ENCODE measurements around the gene HUWE1. TPM values are rescaled to one million over a fixed set of nuclear protein-coding genes. Genes with fewer than 3 reads are reported as not detected.

The HUWE1 gene
- total RNA-seq, 1 experiment from 2014 or later: 277 TPM

DNA sequence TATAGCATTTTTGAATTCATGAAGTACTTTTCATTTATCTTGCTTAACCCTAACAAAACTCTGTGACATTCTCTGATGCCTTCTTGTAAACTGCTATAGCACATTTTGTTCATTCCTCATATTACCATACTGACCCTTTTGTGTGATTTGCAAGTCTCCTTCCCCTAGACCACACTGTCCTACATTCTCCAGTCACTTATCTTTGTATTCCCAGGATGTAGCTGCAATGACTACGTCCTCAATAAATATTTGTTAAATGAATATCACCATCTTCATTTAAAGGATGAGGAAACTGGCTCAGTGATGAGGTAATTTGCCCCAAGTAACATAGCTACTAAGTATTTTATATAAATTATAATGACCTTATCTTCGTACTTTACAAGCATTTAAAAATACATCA, 11.9 kb downstream of the HUWE1 start:
- TF ChIP-seq, protein P1, sequence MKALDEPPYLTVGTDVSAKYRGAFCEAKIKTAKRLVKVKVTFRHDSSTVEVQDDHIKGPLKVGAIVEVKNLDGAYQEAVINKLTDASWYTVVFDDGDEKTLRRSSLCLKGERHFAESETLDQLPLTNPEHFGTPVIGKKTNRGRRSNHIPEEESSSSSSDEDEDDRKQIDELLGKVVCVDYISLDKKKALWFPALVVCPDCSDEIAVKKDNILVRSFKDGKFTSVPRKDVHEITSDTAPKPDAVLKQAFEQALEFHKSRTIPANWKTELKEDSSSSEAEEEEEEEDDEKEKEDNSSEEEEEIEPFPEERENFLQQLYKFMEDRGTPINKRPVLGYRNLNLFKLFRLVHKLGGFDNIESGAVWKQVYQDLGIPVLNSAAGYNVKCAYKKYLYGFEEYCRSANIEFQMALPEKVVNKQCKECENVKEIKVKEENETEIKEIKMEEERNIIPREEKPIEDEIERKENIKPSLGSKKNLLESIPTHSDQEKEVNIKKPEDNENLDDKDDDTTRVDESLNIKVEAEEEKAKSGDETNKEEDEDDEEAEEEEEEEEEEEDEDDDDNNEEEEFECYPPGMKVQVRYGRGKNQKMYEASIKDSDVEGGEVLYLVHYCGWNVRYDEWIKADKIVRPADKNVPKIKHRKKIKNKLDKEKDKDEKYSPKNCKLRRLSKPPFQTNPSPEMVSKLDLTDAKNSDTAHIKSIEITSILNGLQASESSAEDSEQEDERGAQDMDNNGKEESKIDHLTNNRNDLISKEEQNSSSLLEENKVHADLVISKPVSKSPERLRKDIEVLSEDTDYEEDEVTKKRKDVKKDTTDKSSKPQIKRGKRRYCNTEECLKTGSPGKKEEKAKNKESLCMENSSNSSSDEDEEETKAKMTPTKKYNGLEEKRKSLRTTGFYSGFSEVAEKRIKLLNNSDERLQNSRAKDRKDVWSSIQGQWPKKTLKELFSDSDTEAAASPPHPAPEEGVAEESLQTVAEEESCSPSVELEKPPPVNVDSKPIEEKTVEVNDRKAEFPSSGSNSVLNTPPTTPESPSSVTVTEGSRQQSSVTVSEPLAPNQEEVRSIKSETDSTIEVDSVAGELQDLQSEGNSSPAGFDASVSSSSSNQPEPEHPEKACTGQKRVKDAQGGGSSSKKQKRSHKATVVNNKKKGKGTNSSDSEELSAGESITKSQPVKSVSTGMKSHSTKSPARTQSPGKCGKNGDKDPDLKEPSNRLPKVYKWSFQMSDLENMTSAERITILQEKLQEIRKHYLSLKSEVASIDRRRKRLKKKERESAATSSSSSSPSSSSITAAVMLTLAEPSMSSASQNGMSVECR (CRISPR knock-in tag; IDR thresholded peaks at IDR 0.05; ENCODE audit: borderline replicate concordance): no peak
- TF ChIP-seq ZNF219 (CRISPR knock-in tag; IDR thresholded peaks at IDR 0.05; ENCODE audit: borderline replicate concordance): no peak
- no peak for TF ChIP-seq ELF4 (CRISPR knock-in tag; IDR thresholded peaks at IDR 0.05; ENCODE audit: low read depth)
- TF ChIP-seq, protein P2, sequence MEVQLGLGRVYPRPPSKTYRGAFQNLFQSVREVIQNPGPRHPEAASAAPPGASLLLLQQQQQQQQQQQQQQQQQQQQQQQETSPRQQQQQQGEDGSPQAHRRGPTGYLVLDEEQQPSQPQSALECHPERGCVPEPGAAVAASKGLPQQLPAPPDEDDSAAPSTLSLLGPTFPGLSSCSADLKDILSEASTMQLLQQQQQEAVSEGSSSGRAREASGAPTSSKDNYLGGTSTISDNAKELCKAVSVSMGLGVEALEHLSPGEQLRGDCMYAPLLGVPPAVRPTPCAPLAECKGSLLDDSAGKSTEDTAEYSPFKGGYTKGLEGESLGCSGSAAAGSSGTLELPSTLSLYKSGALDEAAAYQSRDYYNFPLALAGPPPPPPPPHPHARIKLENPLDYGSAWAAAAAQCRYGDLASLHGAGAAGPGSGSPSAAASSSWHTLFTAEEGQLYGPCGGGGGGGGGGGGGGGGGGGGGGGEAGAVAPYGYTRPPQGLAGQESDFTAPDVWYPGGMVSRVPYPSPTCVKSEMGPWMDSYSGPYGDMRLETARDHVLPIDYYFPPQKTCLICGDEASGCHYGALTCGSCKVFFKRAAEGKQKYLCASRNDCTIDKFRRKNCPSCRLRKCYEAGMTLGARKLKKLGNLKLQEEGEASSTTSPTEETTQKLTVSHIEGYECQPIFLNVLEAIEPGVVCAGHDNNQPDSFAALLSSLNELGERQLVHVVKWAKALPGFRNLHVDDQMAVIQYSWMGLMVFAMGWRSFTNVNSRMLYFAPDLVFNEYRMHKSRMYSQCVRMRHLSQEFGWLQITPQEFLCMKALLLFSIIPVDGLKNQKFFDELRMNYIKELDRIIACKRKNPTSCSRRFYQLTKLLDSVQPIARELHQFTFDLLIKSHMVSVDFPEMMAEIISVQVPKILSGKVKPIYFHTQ (CRISPR knock-in tag; IDR thresholded peaks at IDR 0.05): no peak
- TF ChIP-seq GABPB1 (CRISPR knock-in tag; IDR thresholded peaks at IDR 0.05): no peak
- TF ChIP-seq, protein P3, sequence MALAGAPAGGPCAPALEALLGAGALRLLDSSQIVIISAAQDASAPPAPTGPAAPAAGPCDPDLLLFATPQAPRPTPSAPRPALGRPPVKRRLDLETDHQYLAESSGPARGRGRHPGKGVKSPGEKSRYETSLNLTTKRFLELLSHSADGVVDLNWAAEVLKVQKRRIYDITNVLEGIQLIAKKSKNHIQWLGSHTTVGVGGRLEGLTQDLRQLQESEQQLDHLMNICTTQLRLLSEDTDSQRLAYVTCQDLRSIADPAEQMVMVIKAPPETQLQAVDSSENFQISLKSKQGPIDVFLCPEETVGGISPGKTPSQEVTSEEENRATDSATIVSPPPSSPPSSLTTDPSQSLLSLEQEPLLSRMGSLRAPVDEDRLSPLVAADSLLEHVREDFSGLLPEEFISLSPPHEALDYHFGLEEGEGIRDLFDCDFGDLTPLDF (CRISPR knock-in tag; IDR thresholded peaks at IDR 0.05): no peak
- TF ChIP-seq JUN (CRISPR knock-in tag; IDR thresholded peaks at IDR 0.05): no peak
- TF ChIP-seq, protein P4, sequence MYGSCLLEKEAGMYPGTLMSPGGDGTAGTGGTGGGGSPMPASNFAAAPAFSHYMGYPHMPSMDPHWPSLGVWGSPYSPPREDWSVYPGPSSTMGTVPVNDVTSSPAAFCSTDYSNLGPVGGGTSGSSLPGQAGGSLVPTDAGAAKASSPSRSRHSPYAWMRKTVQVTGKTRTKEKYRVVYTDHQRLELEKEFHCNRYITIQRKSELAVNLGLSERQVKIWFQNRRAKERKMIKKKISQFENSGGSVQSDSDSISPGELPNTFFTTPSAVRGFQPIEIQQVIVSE (CRISPR knock-in tag; IDR thresholded peaks at IDR 0.05; ENCODE audit: borderline replicate concordance): no peak
- no peak for TF ChIP-seq CREB1 (CRISPR knock-in tag; IDR thresholded peaks at IDR 0.05)
- no peak for TF ChIP-seq GRHL2 (CRISPR knock-in tag; IDR thresholded peaks at IDR 0.05; ENCODE audit: insufficient replicate concordance, severe bottlenecking)
- TF ChIP-seq, protein P5, sequence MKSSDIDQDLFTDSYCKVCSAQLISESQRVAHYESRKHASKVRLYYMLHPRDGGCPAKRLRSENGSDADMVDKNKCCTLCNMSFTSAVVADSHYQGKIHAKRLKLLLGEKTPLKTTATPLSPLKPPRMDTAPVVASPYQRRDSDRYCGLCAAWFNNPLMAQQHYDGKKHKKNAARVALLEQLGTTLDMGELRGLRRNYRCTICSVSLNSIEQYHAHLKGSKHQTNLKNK (CRISPR knock-in tag; IDR thresholded peaks at IDR 0.05): no peak
- no peak for TF ChIP-seq MYBL2 (CRISPR knock-in tag; IDR thresholded peaks at IDR 0.05)
- no peak for TF ChIP-seq ZNF121 (CRISPR knock-in tag; IDR thresholded peaks at IDR 0.05)
- Mint-ChIP-seq H3K27me3 (ENCODE audit: low read depth) (no peaks in the 10 kb centered on the region), H3K9me3 (no peaks in the 10 kb centered on the region), H3K36me3 (peaks cover 40% of the 10 kb centered on the region), H3K27ac (no peak overlapping the region), H3K4me1 (peaks cover 2% of the 10 kb centered on the region; the same call in 1 of the 2 replicates), H3K4me3 (no peak overlapping the region)
- ATAC-seq: no peak
- ChIA-PET CTCF (no interaction called here), POLR2A (interaction anchor here (0.6 kb wide), 1 partner anchor 100 kb away, joined by 3 read pairs; no protein-coding TSS in a partner anchor)
- DNase-seq (ENCODE audit: low spot score): no peak

DNA sequence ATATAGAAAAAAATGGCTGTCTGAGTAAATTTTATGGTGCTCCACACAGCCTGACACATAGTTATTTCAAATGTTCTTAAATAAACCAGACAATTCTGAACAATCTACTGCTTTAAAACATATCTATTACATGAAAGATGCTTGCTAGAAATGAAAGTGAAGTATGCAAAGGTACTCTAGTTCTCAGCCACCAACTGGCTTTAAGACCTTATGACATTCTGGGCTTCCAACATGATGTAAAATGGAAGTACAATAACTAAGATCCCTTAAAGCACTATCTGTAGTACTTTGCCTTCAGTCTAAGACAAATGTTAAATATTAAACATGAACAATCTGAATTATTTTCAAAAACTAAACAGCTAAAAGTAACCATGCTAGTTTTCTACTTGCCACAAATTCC, 17.3 kb downstream of the HUWE1 start:
- H3K4me3 Mint-ChIP-seq: no peak overlapping the region
- H3K9me3 Mint-ChIP-seq: no peaks in the 10 kb centered on the region
- H3K27me3 Mint-ChIP-seq (ENCODE audit: low read depth): no peaks in the 10 kb centered on the region
- ATAC-seq (no peak), DNase-seq (ENCODE audit: low spot score) (no peak)
- ChIA-PET CTCF (no interaction called here), POLR2A (no interaction called here)
- no peaks in the 10 kb centered on the region for H3K4me1 Mint-ChIP-seq
- TF ChIP-seq FOXP1 (CRISPR knock-in tag; IDR thresholded peaks at IDR 0.05; ENCODE audit: borderline replicate concordance): no peak
- TF ChIP-seq TEAD1 (CRISPR knock-in tag; IDR thresholded peaks at IDR 0.05): no peak
- TF ChIP-seq, protein P6, sequence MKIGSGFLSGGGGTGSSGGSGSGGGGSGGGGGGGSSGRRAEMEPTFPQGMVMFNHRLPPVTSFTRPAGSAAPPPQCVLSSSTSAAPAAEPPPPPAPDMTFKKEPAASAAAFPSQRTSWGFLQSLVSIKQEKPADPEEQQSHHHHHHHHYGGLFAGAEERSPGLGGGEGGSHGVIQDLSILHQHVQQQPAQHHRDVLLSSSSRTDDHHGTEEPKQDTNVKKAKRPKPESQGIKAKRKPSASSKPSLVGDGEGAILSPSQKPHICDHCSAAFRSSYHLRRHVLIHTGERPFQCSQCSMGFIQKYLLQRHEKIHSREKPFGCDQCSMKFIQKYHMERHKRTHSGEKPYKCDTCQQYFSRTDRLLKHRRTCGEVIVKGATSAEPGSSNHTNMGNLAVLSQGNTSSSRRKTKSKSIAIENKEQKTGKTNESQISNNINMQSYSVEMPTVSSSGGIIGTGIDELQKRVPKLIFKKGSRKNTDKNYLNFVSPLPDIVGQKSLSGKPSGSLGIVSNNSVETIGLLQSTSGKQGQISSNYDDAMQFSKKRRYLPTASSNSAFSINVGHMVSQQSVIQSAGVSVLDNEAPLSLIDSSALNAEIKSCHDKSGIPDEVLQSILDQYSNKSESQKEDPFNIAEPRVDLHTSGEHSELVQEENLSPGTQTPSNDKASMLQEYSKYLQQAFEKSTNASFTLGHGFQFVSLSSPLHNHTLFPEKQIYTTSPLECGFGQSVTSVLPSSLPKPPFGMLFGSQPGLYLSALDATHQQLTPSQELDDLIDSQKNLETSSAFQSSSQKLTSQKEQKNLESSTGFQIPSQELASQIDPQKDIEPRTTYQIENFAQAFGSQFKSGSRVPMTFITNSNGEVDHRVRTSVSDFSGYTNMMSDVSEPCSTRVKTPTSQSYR (CRISPR knock-in tag; IDR thresholded peaks at IDR 0.05): no peak
- TF ChIP-seq EMX1 (CRISPR knock-in tag; IDR thresholded peaks at IDR 0.05): no peak
- TF ChIP-seq, protein P7, sequence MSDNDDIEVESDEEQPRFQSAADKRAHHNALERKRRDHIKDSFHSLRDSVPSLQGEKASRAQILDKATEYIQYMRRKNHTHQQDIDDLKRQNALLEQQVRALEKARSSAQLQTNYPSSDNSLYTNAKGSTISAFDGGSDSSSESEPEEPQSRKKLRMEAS (CRISPR knock-in tag; IDR thresholded peaks at IDR 0.05): no peak
- TF ChIP-seq ZNF423 (CRISPR knock-in tag; IDR thresholded peaks at IDR 0.05): no peak
- no peak for TF ChIP-seq NFYB (CRISPR knock-in tag; conservative IDR thresholded peaks at IDR 0.05; ENCODE audit: low read depth)
- TF ChIP-seq ZNF219 (CRISPR knock-in tag; IDR thresholded peaks at IDR 0.05; ENCODE audit: borderline replicate concordance): no peak
- H3K36me3 Mint-ChIP-seq: peaks cover 14% of the 10 kb centered on the region; the same call in 1 of the 2 replicates
- no peak overlapping the region for H3K27ac Mint-ChIP-seq
